Omental fat pad (tissue), 4 donors: ENCODE data around the gene TRIM44. TPM values are rescaled to one million over a fixed set of nuclear protein-coding genes. Genes with fewer than 3 reads are reported as not detected.
"Not testable (repeated sequence)": the region's sequence is repeated elsewhere in the genome, so short reads cannot be mapped to it uniquely, and the experiment has no call there.

Source experiments
- ATAC-seq: fragments of 150-250 bp; one replicate; pipeline ENCODE4 v1.9.1; 2016; ENCODE audit warnings: mild to moderate bottlenecking, moderate library complexity; ENCODE audit not compliant: low FRiP score
- DNase-seq: peaks from one replicate; pipeline ENCODE4 v3.0.0-alpha.2; 2019; ENCODE audit warnings: low spot score
- CTCF ChIP-seq, 3 donors: fragments of 450-650 bp; IDR thresholded peaks; one replicate each; pipeline ENCODE4 v1.5.1; 2016 to 2017; ENCODE audit warnings: antibody characterized with exemption in 3 of 3, mild to moderate bottlenecking in 3 of 3, moderate library complexity in 2 of 3
- total RNA-seq, 4 donors: library from RNA; depleted of rRNA; stranded (reverse); fragments of >200 nt; gene quantifications; one replicate each; pipeline ENCODE4 v1.1.0, GENCODE V29; 2016

Gene TRIM44
- total RNA-seq, 4 donors from 2014 or later: 47.3 to 64.0 (median 52.1) TPM

- no peak for ATAC-seq
- DNase-seq: no peak
- TF ChIP-seq CTCF (IDR thresholded peaks at IDR 0.05): no peak
Measured at GRCh38 chr11:35856756-35857155, 194.2 kb downstream of the TRIM44 start.

GRCh38 chr11:35857922-35858321 is 195.3 kb downstream of the TRIM44 start:
- no peak for TF ChIP-seq CTCF (IDR thresholded peaks at IDR 0.05)
- DNase-seq (no peak), ATAC-seq (no peak)

GRCh38 chr11:35859301-35859700 is 196.7 kb downstream of the TRIM44 start:
- DNase-seq (no peak), ATAC-seq (no peak)
- no peak for TF ChIP-seq CTCF (IDR thresholded peaks at IDR 0.05)

GRCh38 chr11:35860194-35860593 is 197.6 kb downstream of the TRIM44 start:
- not testable (repeated sequence) for DNase-seq, ATAC-seq

- DNase-seq (no peak), ATAC-seq (no peak)
- TF ChIP-seq CTCF (IDR thresholded peaks at IDR 0.05): no peak
Measured at GRCh38 chr11:35861191-35861590, 198.6 kb downstream of the TRIM44 start.

GRCh38 chr11:35862666-35863065 is 200.1 kb downstream of the TRIM44 start:
- ATAC-seq (no peak), DNase-seq (no peak)
- TF ChIP-seq CTCF (IDR thresholded peaks at IDR 0.05): no peak

- no peak for TF ChIP-seq CTCF (IDR thresholded peaks at IDR 0.05)
- ATAC-seq (no peak), DNase-seq (no peak)
Measured at GRCh38 chr11:35864131-35864530, 201.6 kb downstream of the TRIM44 start.

- TF ChIP-seq CTCF (IDR thresholded peaks at IDR 0.05): no peak
- ATAC-seq (no peak), DNase-seq (no peak)
Measured at GRCh38 chr11:35866601-35867000, 204.0 kb downstream of the TRIM44 start.
